HG02840 (cell line): ENCODE measurements around the gene HPCA.

Experiments
- ATAC-seq: cut with Tn5 transposase; IDR thresholded peaks from one replicate; pipeline ENCODE4 v1.9.1; 2021; ENCODE audit warnings: mild to moderate bottlenecking, moderate library complexity, moderate number of reproducible peaks; ENCODE audit not compliant: unreplicated experiment, low FRiP score

The HPCA gene

GRCh38 chr1:32928285-32928684, 42.0 kb downstream of the HPCA start:
- no peak for ATAC-seq

GRCh38 chr1:32928715-32929114, 42.4 kb downstream of the HPCA start:
- ATAC-seq, result no peak

- no peak for ATAC-seq
Observed at GRCh38 chr1:32929366-32929765, 43.1 kb downstream of the HPCA start.

GRCh38 chr1:32931760-32932159, 45.5 kb downstream of the HPCA start:
- ATAC-seq, result no peak

GRCh38 chr1:32933742-32934322, 47.5 kb downstream of the HPCA start:
- ATAC-seq, result no peak

- ATAC-seq, result no peak
Observed at GRCh38 chr1:32934535-32934934, 48.2 kb downstream of the HPCA start.

- no peak for ATAC-seq
Observed at GRCh38 chr1:32937061-32937460, 50.8 kb downstream of the HPCA start.

- no peak for ATAC-seq
Observed at GRCh38 chr1:32939655-32940371, 53.5 kb downstream of the HPCA start.

GRCh38 chr1:32944180-32944579, 57.9 kb downstream of the HPCA start:
- ATAC-seq, result no peak
